HG03354 (cell line): ENCODE measurements around the gene DDIAS.
"Not testable (repeated sequence)": the region's sequence is repeated elsewhere in the genome, so short reads cannot be mapped to it uniquely, and the experiment has no call there.

ENCODE experiments used
- ATAC-seq: cut with Tn5 transposase; IDR thresholded peaks from one replicate; pipeline ENCODE4 v1.9.1; 2021; ENCODE audit warnings: mild to moderate bottlenecking; ENCODE audit not compliant: unreplicated experiment, poor library complexity, severe bottlenecking

DDIAS gene

DNA sequence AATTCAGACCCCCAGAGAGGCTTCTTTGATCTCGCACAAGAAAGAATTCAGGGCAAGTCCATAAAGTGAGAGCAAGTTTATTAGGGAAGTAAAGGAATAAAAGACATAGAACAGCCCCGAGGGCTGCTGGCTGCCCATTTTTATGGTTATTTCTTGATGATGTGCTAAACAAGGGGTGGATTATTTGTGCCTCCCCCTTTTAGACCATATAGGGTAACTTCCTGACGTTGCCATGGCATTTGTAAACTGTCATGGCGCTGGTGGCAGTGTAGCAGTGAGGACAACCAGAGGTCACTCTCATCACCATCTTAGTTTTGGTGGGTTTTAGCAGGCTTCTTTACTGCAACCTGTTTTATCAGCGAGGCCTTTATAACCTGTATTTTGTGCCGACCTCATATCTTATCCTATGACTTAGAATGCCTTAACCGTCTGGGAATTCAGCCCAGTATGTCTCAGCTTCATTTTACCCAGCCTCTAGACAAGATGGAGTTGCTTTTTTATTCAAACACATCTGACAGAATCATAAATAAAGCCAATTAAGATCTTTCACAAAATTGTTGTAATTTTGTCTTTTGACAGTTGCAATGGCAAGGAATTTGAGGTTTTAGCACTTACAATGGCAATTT is 7.6 kb downstream of the DDIAS start:
- ATAC-seq: no peak

DNA sequence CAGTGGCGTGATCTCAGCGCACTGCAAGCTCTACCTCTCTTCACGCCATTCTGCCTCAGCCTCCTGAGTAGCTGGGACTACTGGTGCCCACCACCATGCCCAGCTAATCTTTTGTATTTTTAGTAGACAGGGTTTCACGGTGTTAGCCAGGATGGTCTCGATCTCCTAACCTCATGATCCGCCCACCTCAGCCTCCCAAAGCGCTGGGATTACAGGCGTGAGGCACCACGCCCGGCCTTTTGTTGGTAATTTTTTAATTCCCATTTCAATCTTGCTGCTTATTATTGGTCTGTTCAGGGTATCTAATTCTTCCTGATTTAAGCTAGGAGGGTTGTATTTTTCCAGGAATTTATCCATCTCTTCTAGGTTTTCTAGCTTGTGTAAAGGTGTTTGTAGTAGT is 18.2 kb downstream of the DDIAS start:
- ATAC-seq: not testable (repeated sequence)

DNA sequence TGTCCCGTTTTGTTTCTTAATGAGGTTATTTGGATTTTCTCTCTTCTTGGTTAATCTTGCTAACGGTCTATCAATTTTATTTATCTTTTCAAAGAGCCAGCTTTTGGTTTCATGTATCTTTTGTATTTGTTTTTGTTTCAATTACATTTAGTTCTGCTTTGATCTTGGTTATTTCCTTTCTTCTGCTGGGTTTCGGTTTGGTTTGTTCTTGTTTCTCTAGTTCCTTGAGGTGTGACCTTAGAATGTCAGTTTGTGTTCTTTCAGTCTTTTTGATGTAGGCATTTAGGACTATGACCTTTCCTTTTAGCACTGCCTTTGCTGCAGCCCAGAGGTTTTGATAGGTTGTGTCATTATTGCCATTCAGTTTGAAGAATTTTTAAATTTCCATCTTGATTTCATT is 18.7 kb downstream of the DDIAS start:
- ATAC-seq: not testable (repeated sequence)

DNA sequence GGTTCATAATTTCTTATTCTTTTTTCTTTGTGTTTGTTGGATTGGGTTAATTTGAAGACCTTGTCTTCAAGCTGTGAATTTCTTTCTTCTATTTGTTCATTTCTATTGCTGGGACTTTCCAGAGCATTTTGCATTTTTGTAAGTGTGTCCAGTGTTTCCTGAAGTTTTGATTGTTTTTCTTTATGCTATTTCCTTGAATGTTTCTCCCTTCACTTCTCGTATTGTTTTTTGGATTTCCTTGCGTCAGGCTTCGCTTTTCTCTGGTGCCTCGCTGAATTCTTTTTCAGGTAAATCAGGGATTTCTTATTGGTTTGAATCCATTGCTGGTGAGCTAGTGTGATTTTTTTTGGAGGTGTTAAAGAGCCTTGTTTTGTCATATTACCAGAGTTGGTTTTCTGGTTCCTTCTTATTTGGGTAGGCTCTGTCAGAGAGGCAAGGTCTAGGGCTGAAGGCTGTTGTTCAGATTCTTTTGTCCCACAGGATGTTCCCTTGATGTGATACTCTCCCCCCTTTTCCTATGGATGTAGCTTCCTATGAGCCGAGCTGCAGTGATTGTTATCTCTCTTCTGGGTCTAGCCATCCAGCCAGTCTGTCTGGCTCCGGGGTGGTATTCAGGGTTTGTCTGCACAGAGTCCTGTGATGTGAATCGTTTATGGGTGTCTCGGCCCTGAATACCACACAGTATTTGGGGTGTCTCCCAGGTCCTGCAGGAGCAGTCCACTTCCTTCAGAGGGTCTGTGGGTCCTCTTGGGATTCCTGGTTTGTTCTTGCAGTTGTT is 21.0 kb downstream of the DDIAS start:
- ATAC-seq: not testable (repeated sequence)

DNA sequence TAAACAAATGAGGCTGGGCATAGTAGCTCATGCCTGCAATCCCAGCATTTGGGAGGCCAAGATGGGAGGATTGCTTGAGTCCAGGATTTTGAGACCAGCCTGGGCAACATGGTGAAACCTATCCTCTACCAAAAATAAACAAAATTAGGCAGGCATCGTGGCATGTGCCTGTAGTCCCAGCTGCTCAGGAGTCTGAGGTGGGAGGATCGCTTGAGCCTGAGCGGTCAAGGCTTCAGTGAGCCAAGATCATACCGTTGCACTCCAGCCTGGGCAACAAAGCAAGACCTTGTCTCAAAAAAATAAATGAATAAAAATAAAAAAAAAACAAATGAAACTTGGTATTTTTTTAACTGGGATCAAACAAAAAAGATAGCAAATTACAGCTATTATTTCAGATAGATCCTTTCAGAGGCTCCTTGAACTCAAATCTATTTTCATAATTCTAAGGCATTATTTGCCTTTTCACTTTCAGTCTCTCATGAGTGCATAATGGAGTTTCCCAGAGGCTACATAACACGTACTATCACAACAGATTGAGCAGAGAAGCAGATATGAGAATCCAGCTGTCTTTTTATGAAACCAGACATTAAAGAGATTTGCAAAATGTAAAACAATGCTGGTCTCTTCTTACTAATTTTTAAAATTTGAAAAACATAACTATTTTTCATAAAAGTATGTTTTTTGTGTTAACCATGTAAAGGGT is 23.1 kb downstream of the DDIAS start:
- no peak for ATAC-seq

DNA sequence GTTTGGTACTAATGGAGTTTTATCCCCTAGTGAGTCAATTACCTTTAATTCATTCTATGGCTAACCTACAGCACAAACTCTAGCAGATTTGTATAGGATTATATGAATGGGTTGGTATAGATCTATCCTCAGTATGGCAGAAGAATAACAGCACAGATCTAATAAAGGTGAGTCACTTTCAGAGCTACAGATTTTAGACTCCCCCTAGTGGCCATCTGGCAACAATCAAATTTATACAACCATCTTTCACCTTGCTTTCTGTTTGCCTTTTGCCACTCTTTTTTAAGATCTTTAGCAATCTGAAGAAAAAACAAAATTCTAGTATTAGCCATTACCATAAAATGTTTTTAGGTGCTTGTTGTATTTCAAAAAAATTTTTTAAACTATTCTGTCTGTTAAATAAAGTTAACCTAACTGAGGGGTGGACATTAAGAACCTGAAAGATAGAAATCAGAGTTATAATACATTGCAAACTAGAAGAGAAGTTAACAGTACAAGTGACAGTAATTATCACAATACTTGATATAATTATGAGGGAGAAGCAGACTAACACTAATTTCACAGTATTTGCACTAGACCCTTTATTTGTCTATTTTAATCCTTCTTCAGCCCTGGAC is 25.8 kb downstream of the DDIAS start:
- peak; percentile 85 for ATAC-seq

DNA sequence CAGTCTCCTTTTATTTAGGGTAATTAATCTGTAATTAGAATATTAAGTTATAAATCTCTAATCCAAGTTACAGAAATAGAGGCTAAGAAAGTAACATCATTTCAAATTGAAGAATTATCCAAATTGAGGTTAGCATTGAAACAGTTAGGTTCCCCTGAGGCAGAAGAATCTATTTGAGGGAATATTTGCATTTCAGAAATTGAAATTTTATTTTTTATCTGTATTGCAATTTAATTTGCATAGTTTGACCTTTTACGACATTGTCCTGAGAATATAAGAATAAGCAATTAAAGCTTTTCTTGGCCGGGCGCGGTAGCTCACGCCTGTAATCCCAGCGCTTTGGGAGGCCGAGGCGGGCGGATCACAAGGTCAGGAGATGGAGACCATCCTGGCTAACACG is 27.6 kb downstream of the DDIAS start:
- ATAC-seq: no peak

DNA sequence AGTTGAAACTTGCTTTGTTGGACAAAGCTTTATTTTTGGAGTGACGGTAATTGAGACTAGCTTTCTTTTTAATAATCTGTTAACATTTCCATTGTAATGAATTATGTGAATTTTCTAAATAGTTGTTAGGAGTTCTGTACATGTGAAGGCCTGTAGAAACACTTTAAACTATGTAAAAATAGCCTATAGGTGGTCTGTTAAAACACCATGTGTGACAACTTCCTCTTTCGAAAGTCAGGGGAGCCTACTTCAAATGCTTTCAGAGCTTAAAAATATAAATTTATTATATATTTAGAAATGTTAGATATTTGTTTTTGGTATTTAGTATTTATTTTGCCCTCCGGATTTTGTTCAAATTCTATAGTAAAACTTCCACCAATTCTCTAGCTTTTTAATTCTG is 28.7 kb downstream of the DDIAS start:
- ATAC-seq: peak; percentile 39

DNA sequence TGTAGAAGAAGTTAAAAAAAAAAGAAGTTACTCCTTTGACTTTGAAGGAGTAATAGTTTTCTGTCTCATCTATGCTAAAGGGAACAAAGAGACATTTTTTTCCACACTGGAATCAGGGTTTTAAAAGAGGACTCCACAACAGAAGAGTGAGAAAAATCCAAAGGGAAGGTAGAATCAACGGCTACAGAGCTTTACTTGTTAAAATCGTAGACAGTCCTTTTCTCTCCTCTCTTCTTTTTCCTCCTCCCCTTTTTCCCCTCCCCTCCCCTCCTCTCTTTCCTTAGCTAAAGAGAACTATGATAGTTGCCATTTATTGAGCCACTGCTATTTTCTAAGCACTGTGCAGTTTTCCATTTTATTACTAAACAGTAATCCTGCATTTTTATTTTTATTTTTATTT is 29.2 kb downstream of the DDIAS start:
- no peak for ATAC-seq

DNA sequence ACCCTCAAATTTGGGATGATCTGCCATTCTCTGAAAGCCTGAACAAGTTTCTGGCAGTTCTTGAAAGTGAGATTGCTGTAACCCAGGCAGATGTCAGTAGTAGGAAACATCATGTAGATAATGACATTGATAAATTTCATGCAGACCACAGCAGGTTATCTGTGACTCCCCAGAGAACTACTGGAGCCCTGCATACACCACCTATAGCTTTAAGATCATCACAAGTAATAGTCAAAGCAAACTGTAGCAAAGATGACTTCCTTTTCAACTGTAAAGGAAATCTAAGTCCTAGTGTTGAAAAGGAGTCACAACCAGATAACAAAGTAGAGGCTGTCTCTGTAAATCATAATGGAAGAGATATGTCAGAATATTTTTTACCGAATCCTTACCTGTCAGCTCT is 31.0 kb downstream of the DDIAS start:
- no peak for ATAC-seq

DNA sequence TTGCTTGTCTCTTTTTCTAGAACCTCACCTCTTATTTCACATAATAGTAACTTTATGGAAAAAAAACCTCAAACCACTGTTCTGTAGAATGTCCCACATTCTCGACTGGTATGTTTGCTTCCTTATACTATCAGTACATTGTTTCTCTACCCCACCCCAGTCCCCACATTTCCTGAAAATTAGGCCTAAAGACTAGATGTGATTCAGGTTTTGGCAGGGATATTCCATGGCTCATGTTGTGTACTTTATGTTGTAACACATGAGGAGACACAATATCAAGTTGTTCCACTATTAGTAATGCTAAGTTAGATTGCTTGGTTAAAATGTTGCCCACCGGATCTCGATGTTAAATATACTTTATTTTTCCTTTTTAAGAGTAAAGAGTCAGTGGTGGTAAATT is 34.7 kb downstream of the DDIAS start:
- ATAC-seq: no peak

DNA sequence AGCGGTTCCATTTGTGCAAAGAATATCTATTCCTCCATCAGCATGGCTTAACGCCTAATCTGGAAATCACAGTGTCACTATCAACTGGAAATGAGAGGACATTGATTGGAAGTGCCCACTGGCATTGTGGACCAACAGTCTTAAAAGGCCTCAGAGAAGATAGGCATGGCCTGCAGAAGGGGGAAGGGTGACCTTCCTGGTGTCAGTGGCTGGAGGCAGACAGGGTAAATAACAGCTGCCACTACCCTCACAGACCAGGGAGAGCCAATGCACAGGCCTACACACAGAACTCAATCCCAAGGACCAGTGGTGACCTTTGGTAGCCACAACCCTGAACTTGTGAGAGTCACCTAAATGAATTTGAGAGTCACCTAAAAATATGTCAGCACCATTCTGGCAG is 36.0 kb downstream of the DDIAS start:
- no peak for ATAC-seq

DNA sequence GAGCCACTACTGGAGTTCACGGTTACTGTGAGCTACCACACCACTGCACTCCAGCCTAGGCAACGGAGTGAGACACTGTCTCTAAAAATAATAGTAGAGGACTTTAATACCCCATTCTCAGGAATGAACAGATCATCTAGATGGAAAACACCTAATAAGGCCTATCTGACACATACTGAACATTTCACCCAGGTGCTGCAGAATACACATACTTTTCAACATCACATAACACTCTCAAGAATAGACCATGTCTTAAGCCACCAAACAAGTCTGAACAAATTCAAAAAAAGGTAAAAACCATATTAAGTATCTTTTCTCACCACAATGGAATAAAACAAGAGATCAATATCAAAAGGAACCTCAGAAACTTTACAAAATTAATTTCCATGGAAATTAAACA is 37.9 kb downstream of the DDIAS start:
- no peak for ATAC-seq

DNA sequence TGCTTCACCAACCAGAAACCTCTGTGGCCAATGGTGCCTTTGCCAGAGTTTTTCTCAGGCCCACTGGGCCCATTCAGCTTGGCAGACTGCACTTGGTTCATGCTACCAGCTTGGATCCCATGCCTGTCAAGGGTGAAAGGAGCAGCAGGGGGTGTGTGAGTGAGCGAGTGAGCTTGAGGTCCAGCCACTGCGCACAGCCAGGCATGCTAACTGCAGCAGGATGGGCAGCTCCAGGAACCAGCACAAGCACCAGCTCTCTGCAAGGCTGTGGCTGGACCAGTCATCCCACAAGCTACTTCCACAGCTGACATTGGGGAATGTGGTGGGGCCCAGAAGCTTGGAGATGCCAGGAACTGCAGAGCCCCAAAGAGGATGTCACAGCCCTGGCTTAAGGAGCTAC is 40.8 kb downstream of the DDIAS start:
- ATAC-seq: no peak

DNA sequence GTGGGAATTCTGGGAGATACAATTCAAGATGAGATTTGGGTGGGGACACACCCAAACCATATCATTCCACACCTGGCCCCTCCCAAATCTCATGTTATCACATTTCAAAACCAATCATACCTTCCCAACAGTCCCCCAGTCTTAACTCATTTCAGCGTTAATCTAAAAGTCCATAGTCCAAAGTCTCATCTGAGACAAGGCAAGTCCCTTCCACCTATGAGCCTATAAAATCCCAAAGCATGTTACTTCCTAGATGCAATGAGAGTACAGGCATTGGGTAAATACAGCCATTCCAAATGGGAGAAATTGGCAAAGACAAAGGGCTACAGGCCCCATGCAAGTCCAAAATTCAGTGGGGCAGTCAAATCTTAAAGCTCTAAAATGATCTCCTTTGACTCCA is 41.9 kb downstream of the DDIAS start:
- not testable (repeated sequence) for ATAC-seq

DNA sequence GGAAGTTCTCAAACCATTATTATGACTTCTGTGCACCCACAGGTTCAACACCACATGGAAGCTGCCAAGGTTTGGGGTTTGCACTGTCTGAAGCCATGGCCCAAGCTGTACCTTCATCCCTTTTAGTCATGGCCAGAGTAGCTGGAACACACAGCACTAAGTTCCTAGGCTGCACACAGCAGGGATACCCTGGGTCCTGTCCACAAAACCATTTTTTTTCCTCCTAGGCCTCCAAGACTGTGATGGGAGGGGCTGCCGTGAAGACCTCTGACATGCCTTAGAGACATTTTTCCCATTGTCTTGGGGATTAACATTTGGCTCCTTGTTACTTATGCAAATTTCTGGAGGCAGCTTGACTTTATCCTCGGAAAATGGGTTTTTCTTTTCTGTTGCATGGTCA is 42.7 kb downstream of the DDIAS start:
- no peak for ATAC-seq

DNA sequence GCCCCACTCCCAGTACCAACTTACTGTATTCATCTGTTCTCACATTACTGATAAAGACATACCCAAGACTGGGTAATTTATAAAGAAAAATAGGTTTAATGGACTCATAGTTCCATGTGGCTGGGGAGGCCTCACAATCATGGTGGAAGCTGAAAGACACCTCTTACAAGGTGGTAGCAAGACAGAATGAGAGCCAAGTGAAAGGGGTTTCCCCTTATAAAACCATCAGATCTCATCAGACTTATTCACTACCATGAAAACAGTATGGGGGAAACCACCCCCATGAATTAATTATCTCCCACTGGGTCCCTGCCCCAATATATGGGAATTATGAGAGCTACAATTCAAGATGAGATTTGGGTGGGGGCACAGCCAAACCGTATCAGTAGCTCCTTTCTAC is 43.5 kb downstream of the DDIAS start:
- ATAC-seq: not testable (repeated sequence)

DNA sequence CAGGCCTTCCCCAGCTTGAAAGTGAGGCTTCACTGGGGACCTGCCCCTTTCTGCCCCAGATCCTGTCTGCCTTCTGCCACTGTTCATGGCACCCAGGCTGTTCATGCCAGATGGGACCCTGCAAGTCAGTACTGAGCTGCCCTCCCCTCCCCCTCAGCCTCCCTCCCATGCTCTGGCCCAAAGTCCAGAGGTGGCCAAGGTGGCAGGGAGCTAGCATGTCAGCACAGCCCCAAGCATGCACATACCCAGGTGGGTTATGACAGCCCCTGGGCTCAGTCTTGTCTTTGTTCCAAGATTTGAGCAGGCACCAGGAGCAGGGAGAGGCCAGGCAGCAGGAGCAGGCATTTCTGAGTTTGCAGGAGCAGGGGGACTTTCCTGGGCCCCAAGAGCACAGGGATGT is 44.1 kb downstream of the DDIAS start:
- no peak for ATAC-seq

DNA sequence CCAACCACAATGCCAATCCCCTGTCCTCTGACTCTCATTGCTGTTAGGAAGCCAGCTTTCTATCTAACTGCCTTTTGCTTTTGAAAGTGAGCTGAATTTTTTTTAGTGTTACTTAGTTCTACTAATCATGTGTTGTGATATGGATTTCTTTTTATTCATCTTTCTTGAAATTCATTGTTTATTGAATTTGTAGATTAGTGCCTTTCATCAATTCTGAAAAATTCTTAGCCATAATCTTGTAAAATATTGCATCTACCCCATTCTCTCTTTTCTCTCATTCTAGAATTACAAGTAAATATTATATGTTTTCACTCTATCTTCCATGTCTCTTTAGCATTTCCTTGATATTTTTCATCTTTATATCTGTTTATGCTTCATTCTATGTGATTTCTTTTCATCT is 47.8 kb downstream of the DDIAS start:
- ATAC-seq: no peak

DNA sequence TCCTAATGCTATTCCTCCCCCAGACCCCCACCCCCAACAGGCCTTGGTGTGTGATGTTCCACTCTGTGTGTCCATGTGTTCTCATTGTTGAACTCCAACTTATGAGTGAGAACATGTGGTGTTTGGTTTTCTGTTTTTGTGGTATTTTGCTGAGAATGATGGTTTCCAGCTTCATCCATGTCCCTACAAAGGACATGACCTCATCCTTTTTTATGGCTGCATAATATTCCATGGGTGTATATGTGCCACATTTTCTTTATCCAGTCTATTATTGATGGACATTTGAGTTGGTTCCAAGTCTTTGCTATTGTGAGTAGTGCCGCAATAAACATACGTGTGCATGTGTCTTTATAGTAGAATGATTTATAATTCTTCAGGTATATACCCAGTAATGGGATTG is 49.0 kb downstream of the DDIAS start:
- ATAC-seq: not testable (repeated sequence)
